HepG2 (cell line): ENCODE results near the gene ADGRD1. TPM values are rescaled to one million over a fixed set of nuclear protein-coding genes. Genes with fewer than 3 reads are reported as not detected.

Experiments used
- ATAC-seq: fragments of 200-7000 bp; cut with Tn5 transposase; 3 replicates; pipeline ENCODE4 v1.9.1; 2020; ENCODE audit warnings: mild to moderate bottlenecking, moderate library complexity
- BruUV-seq: library from RNA; stranded (reverse); fragments of 400-500 nt; replicated peaks from 2 replicates; lab custom pipeline; 2021; lab: Mats Ljungman, UMichigan
- CTCF ChIA-PET: fragments of 300-600 bp; formaldehyde crosslinking; extraction: SDS; loops from one replicate; lab custom pipeline; 2021; ENCODE audit warnings: low total read pairs, inconsistent platforms, low intra/inter-chr PET ratio; lab: Yijun Ruan, JAX
- POLR2A ChIA-PET: fragments of 350-600 bp; sonication (Branson Sonifier 250); formaldehyde crosslinking; loops from one replicate; lab custom pipeline; 2020; ENCODE audit warnings: antibody characterized with exemption, inconsistent platforms; lab: Yijun Ruan, JAX
- DNase-seq: peaks from one replicate; pipeline ENCODE4 v3.0.0-alpha.2; 2015; ENCODE audit warnings: low spot score
- FAIRE-seq: peaks from 3 replicates; lab custom pipeline; 2011; peaks lifted over from hg19 to GRCh38; lab: Jason Lieb, UNC
- H2AFZ ChIP-seq: one replicate; pipeline ENCODE4 v1.6.1; 2011; ENCODE audit warnings: low read length, inconsistent platforms
- H3K27ac ChIP-seq: fragments of 300-600 bp; 3 replicates; pipeline ENCODE4 v1.8.0; 2011; ENCODE audit warnings: mixed run types, mild to moderate bottlenecking, mixed read lengths, low read length, inconsistent platforms; ENCODE audit not compliant: insufficient read depth; ENCODE audit errors: extremely low read length
- H3K27me3 ChIP-seq, 2 experiments: fragments of 200-600 bp in 1 of 2; 2 replicates in 1 of 2; 3 replicates in 1 of 2; pipeline versions ENCODE4 v1.6.0 to v1.8.0; 2011; ENCODE audit warnings: low read length in 2 of 2, mild to moderate bottlenecking in 2 of 2, moderate library complexity in 2 of 2, inconsistent platforms in 1 of 2; ENCODE audit not compliant: insufficient read depth in 2 of 2, control insufficient read depth in 1 of 2
- H3K36me3 ChIP-seq, 2 experiments: fragments of 200-600 bp in 1 of 2; replicated peaks in 1 of 2; 2 replicates in 1 of 2; 3 replicates in 1 of 2; pipeline versions ENCODE4 v1.5.1 to v1.8.0; 2011; ENCODE audit warnings: low read length in 2 of 2, inconsistent platforms in 1 of 2; ENCODE audit not compliant: insufficient read depth in 2 of 2, control insufficient read depth in 1 of 2
- H3K4me1 ChIP-seq: 2 replicates; pipeline ENCODE4 v1.5.1; 2012; ENCODE audit warnings: low read length, inconsistent platforms; ENCODE audit not compliant: insufficient read depth
- H3K4me2 ChIP-seq: 2 replicates; pipeline ENCODE4 v1.6.0; 2011; ENCODE audit warnings: low read depth, low read length, inconsistent platforms
- H3K4me3 ChIP-seq, 3 experiments: fragments of 200-600 bp in 1 of 3; sonication (generic), shearing (Covaris generic) in 1 of 3; replicated peaks in 1 of 3; 2 replicates each; pipeline ENCODE4 v1.5.1; 2011 to 2016; ENCODE audit warnings: low read length in 3 of 3, inconsistent platforms in 2 of 3, low read depth in 2 of 3, mild to moderate bottlenecking in 2 of 3, control low read depth in 1 of 3, mixed read lengths in 1 of 3; ENCODE audit not compliant: insufficient read depth in 1 of 3
- H3K79me2 ChIP-seq: one replicate; pipeline ENCODE4 v1.6.1; 2011; ENCODE audit warnings: low read length, inconsistent platforms; ENCODE audit not compliant: insufficient read depth
- H3K9ac ChIP-seq: 2 replicates; pipeline ENCODE4 v1.6.0; 2011; ENCODE audit warnings: mild to moderate bottlenecking, low read depth, low read length, inconsistent platforms; ENCODE audit not compliant: insufficient read depth
- H3K9me3 ChIP-seq: 2 replicates; pipeline ENCODE4 v1.5.1; 2012; ENCODE audit warnings: mild to moderate bottlenecking, low read length
- H4K20me1 ChIP-seq: 2 replicates; pipeline ENCODE4 v1.6.0; 2011; ENCODE audit warnings: inconsistent platforms, mild to moderate bottlenecking, low read length, moderate library complexity; ENCODE audit not compliant: insufficient read depth
- CSRNP2 ChIP-seq: sonication (generic); formaldehyde crosslinking; conservative IDR thresholded peaks from 2 replicates; pipeline ENCODE4 v1.8.0; 2022; ENCODE audit warnings: low read depth, missing genetic modification reagents
- E2F2 ChIP-seq: sonication (generic); formaldehyde crosslinking; IDR thresholded peaks from 2 replicates; pipeline ENCODE4 v1.4.0; 2020; ENCODE audit warnings: missing genetic modification reagents, borderline replicate concordance
- EEA1 ChIP-seq: sonication (generic); formaldehyde crosslinking; IDR thresholded peaks from 2 replicates; pipeline ENCODE4 v1.5.1; 2020; ENCODE audit warnings: mild to moderate bottlenecking, missing genetic modification reagents, borderline replicate concordance
- HDAC2 ChIP-seq: sonication (generic); formaldehyde crosslinking; IDR thresholded peaks from 2 replicates; pipeline ENCODE4 v1.4.0; 2020; ENCODE audit warnings: missing genetic modification reagents
- KDM5A ChIP-seq: fragments of 200-600 bp; sonication (generic); IDR thresholded peaks from 2 replicates; pipeline ENCODE4 v1.7.0; 2018; ENCODE audit warnings: antibody characterized with exemption, mild to moderate bottlenecking, low read length, borderline replicate concordance
- KLF15 ChIP-seq: sonication (generic); formaldehyde crosslinking; IDR thresholded peaks from 2 replicates; pipeline ENCODE4 v1.8.1; 2023; ENCODE audit warnings: borderline replicate concordance, mild to moderate bottlenecking, inconsistent platforms, missing genetic modification reagents, mixed read lengths
- MIER3 ChIP-seq: IDR thresholded peaks from 2 replicates; pipeline ENCODE4 v1.6.1; 2016; ENCODE audit warnings: missing compliant biosample characterization, borderline replicate concordance
- PATZ1 ChIP-seq: sonication (generic); formaldehyde crosslinking; IDR thresholded peaks from 2 replicates; pipeline ENCODE4 v1.4.0; 2020; ENCODE audit warnings: missing genetic modification reagents
- PCBP1 ChIP-seq: fragments of 200-400 bp; formaldehyde crosslinking; IDR thresholded peaks from 2 replicates; pipeline ENCODE4 v1.6.1; 2017; ENCODE audit warnings: mild to moderate bottlenecking, low read depth, low read length, borderline replicate concordance
- RELA ChIP-seq: sonication (generic); formaldehyde crosslinking; IDR thresholded peaks from 2 replicates; pipeline ENCODE4 v1.4.0; 2020; ENCODE audit warnings: missing genetic modification reagents
- SALL1 ChIP-seq: sonication (generic); formaldehyde crosslinking; IDR thresholded peaks from 2 replicates; pipeline ENCODE4 v1.8.0; 2022; ENCODE audit warnings: mild to moderate bottlenecking, missing genetic modification reagents
- ZNF253 ChIP-seq: sonication (generic); formaldehyde crosslinking; IDR thresholded peaks from 2 replicates; pipeline ENCODE4 v1.8.0; 2022; ENCODE audit warnings: mild to moderate bottlenecking, missing genetic modification reagents, borderline replicate concordance
- ZNF335 ChIP-seq: sonication (generic); formaldehyde crosslinking; IDR thresholded peaks from 2 replicates; pipeline ENCODE4 v1.4.0; 2020; ENCODE audit warnings: missing genetic modification reagents
- ZNF383 ChIP-seq: sonication (generic); formaldehyde crosslinking; IDR thresholded peaks from 2 replicates; pipeline ENCODE4 v1.4.0; 2020; ENCODE audit warnings: missing genetic modification reagents, mild to moderate bottlenecking, borderline replicate concordance
- ZNF543 ChIP-seq: sonication (generic); formaldehyde crosslinking; IDR thresholded peaks from 2 replicates; pipeline ENCODE4 v1.4.0; 2020; ENCODE audit warnings: mild to moderate bottlenecking, missing genetic modification reagents
- ZNF891 ChIP-seq: sonication (generic); formaldehyde crosslinking; IDR thresholded peaks from 2 replicates; pipeline ENCODE4 v1.5.0; 2020; ENCODE audit warnings: mild to moderate bottlenecking, missing genetic modification reagents
- WGBS: methylation state at CpG from one replicate; pipeline ENCODE4 v1.1.6; 2017; ENCODE audit warnings: low lambda C conversion rate; 5-methylcytosine and 5-hydroxymethylcytosine counted together
- in situ Hi-C: cut with HindIII; loops from 2 replicates; pipeline ENCODE4 v1.10.0; 2017; ENCODE audit warnings: low pct_unique_long_range_greater_than_20kb; ENCODE audit not compliant: extremely low pct_ligation_motif_present
- intact Hi-C: fragments of 100-400 bp; cut with micrococcal nuclease; formaldehyde crosslinking; loops from one replicate; pipeline ENCODE4 v1.10.0; 2022; ENCODE audit not compliant: unreplicated experiment
- polyA plus RNA-seq, 8 experiments: library from polyadenylated mRNA; depleted of rRNA in 3 of 8; stranded (reverse) in 7 of 8; unstranded in 1 of 8; fragments of >200 nt; fragmentation: Illumina TruSeq in 4 of 8; extraction: Trizol in 4 of 8; gene quantifications; 2 replicates each; pipeline versions ENCODE4 v1.2.1 to v1.2.3, GENCODE V29; 2011 to 2016; ENCODE audit warnings: low read depth in 4 of 8, missing spikeins in 1 of 8, mixed read lengths in 1 of 8; ENCODE audit not compliant: insufficient read depth in 1 of 8
- total RNA-seq, 5 experiments: library from RNA; depleted of rRNA; stranded (reverse); fragments of >200 nt; fragmentation: Illumina TruSeq; extraction: Trizol; gene quantifications; 2 replicates each; pipeline ENCODE4 v1.2.3, GENCODE V29; 2016; ENCODE audit warnings: low read depth in 1 of 5

Gene ADGRD1
- total and polyA plus RNA-seq, 2 of the 13 experiments (the other 11 are each of a cell fraction or from before 2014, with no cell fraction given) = 0.46 to 12.4 TPM

- TF ChIP-seq PCBP1 (no peak), KLF15 (CRISPR knock-in tag) (no peak), ZNF891 (CRISPR knock-in tag) (no peak), ZNF253 (CRISPR knock-in tag) (no peak)
These were observed 5.9 kb downstream of the ADGRD1 start (continued) for GRCh38 chr12:130959632-130960031.

- BruUV-seq = no TSS peak
- peaks cover 24% of the 10 kb centered on the region; the same call in 1 of the 2 replicates for H3K4me1 ChIP-seq
- H4K20me1 ChIP-seq = no peaks in the 10 kb centered on the region
- no peak overlapping the region for H3K4me3 ChIP-seq
- in situ Hi-C loops = no loop called here
- no peak overlapping the region for H3K4me2 ChIP-seq
- DNase-seq = no peak
- H3K79me2 ChIP-seq = no peaks in the 10 kb centered on the region
- POLR2A ChIA-PET = no interaction called here
- FAIRE-seq = no peak
- no peaks in the 10 kb centered on the region for H3K9me3 ChIP-seq
- H3K27ac ChIP-seq = no peak overlapping the region
- CTCF ChIA-PET = no interaction called here
- ATAC-seq = no peak
- H2AFZ ChIP-seq = no peak overlapping the region
- intact Hi-C loops = loop anchor here (10.0 kb wide), 1 partner anchor 55 kb away; no protein-coding TSS in a partner anchor
- 100% methylated on average over 3 of the region's 3 CpGs for WGBS
- no peak overlapping the region for H3K9ac ChIP-seq
- no peaks in the 10 kb centered on the region; a peak in 1 of 5 replicates for H3K36me3 ChIP-seq
- H3K27me3 ChIP-seq = no peaks in the 10 kb centered on the region
- TF ChIP-seq MIER3 (CRISPR knock-in tag) (no peak), KDM5A (no peak), SALL1 (CRISPR knock-in tag) (no peak), ZNF543 (CRISPR knock-in tag) (no peak), CSRNP2 (CRISPR knock-in tag) (no peak), ZNF383 (CRISPR knock-in tag) (no peak), ZNF335 (CRISPR knock-in tag) (no peak), EEA1 (CRISPR knock-in tag) (no peak), PATZ1 (CRISPR knock-in tag) (no peak), RELA (CRISPR knock-in tag) (no peak), HDAC2 (no peak), E2F2 (no peak)
These were observed 6.4 kb downstream of the ADGRD1 start for GRCh38 chr12:130960058-130960457.
